Parathyroid adenoma (tissue), 2 donors: ENCODE measurements around the gene DET1.

Source experiments
- H2AFZ ChIP-seq: fragments of 300-600 bp; sonication (generic); one replicate; pipeline ENCODE4 v1.7.0; 2017; ENCODE audit warnings: antibody characterized with exemption, mild to moderate bottlenecking
- H3K27ac ChIP-seq: fragments of 300-600 bp; sonication (generic); one replicate; pipeline ENCODE4 v1.7.0; 2017
- H3K27me3 ChIP-seq: fragments of 300-600 bp; sonication (generic); one replicate; pipeline ENCODE4 v1.7.0; 2017; ENCODE audit warnings: low read length; ENCODE audit not compliant: control insufficient read depth, insufficient read depth
- H3K36me3 ChIP-seq: fragments of 300-600 bp; sonication (generic); one replicate; pipeline ENCODE4 v1.7.0; 2017; ENCODE audit warnings: low read length; ENCODE audit not compliant: control insufficient read depth, insufficient read depth
- H3K4me1 ChIP-seq: fragments of 300-600 bp; sonication (generic); one replicate; pipeline ENCODE4 v1.7.0; 2017; ENCODE audit warnings: control low read depth
- H3K4me2 ChIP-seq: fragments of 300-600 bp; sonication (generic); one replicate; pipeline ENCODE4 v1.7.0; 2017; ENCODE audit warnings: low read length
- H3K4me3 ChIP-seq: fragments of 300-600 bp; sonication (generic); one replicate; pipeline ENCODE4 v1.7.0; 2017; ENCODE audit warnings: low read depth, low read length
- H3K79me2 ChIP-seq: fragments of 300-600 bp; sonication (generic); one replicate; pipeline ENCODE4 v1.7.0; 2017; ENCODE audit warnings: control low read depth
- H3K9ac ChIP-seq: fragments of 300-600 bp; sonication (generic); one replicate; pipeline ENCODE4 v1.7.0; 2017; ENCODE audit warnings: mild to moderate bottlenecking
- H3K9me3 ChIP-seq: fragments of 300-600 bp; sonication (generic); one replicate; pipeline ENCODE4 v1.7.0; 2017; ENCODE audit warnings: low read length; ENCODE audit not compliant: control insufficient read depth
- CTCF ChIP-seq: fragments of 300-600 bp; sonication (generic); IDR thresholded peaks from one replicate; pipeline ENCODE4 v1.7.0; 2017; ENCODE audit warnings: antibody characterized with exemption, mild to moderate bottlenecking
- donor health status: primary hyperparathyroidism.

The DET1 gene

DNA sequence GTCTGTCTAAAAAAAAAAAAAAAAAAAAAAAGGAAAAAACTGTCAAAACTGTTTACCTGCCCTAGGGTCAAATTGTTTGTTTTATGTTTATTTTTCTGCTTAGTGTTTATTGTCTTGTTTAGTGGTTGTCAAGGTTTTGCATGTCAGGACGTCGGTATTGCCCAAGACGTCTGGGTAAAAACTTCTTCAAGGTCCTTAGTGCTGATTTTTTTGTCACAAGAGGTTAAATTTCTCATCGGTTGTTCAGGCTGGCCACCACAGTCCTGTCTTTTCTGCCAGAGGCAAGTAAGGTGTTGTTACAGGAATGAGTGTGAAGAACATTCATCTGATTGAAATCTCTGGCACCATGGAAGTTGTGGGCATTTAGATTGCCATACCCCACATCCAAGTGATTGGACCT lies 7.0 kb downstream of the DET1 start:
- Histone ChIP-seq H3K79me2 (no peaks in the 10 kb centered on the region), H3K4me2 (no peak overlapping the region), H3K27ac (no peak overlapping the region), H3K4me1 (no peaks in the 10 kb centered on the region), H3K9ac (no peak overlapping the region), H3K9me3 (no peaks in the 10 kb centered on the region), H3K27me3 (no peaks in the 10 kb centered on the region), H3K4me3 (no peak overlapping the region), H2AFZ (no peak overlapping the region), H3K36me3 (no peaks in the 10 kb centered on the region)
- no peak for TF ChIP-seq CTCF

- H3K9ac ChIP-seq: no peak overlapping the region
Measured at GRCh38 chr15:88538972-88539371, 7.5 kb downstream of the DET1 start.

DNA sequence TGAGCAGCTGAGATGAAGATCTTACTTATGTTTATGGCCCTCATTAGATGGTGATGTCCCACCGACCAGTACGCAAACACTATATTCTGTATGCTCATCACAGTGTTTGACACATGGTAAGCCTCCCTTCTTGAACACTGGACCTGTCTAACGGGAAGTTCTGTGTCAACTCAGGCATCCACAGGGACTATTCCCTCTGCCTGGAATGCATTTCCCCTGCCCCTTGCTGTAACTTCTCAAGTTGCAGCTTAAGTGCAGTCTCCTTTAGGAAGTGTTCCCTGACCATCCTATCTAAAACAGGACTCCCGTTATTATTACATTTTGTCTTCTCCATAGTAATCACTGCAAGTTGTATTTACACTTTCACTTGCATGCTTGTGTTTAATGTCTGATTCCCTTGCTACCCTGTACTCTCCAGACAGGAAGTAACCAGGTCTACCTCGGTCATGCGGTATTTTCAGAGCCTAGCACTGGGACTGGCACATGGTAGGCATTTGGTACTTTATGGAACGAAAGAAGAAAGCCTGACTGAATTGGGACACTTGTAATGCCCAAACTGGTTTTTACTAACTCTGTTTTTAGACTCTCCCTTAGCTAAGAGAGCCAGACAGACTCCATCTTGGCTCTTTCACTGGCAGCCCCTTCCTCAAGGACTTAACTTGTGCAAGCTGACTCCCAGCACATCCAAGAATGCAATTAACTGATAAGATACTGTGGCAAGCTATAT lies 8.7 kb downstream of the DET1 start:
- no peaks in the 10 kb centered on the region for H3K4me1 ChIP-seq
- H3K27ac ChIP-seq: no peak overlapping the region
- H3K4me2 ChIP-seq: no peak overlapping the region
- no peak for TF ChIP-seq CTCF
- H3K27me3 ChIP-seq: no peaks in the 10 kb centered on the region
- H3K9ac ChIP-seq: no peak overlapping the region
- no peak overlapping the region for H3K4me3 ChIP-seq
- no peak overlapping the region for H2AFZ ChIP-seq
- H3K36me3 ChIP-seq: no peaks in the 10 kb centered on the region
- H3K9me3 ChIP-seq: no peaks in the 10 kb centered on the region
- no peaks in the 10 kb centered on the region for H3K79me2 ChIP-seq

More at GRCh38 chr15:88538972-88539371, 7.5 kb downstream of the DET1 start:
- Histone ChIP-seq H3K4me3 (no peak overlapping the region), H3K27ac (no peak overlapping the region), H3K9me3 (no peaks in the 10 kb centered on the region), H3K79me2 (no peaks in the 10 kb centered on the region), H3K4me2 (no peak overlapping the region), H3K4me1 (no peaks in the 10 kb centered on the region), H2AFZ (no peak overlapping the region), H3K27me3 (no peaks in the 10 kb centered on the region), H3K36me3 (no peaks in the 10 kb centered on the region)
- no peak for TF ChIP-seq CTCF

DNA sequence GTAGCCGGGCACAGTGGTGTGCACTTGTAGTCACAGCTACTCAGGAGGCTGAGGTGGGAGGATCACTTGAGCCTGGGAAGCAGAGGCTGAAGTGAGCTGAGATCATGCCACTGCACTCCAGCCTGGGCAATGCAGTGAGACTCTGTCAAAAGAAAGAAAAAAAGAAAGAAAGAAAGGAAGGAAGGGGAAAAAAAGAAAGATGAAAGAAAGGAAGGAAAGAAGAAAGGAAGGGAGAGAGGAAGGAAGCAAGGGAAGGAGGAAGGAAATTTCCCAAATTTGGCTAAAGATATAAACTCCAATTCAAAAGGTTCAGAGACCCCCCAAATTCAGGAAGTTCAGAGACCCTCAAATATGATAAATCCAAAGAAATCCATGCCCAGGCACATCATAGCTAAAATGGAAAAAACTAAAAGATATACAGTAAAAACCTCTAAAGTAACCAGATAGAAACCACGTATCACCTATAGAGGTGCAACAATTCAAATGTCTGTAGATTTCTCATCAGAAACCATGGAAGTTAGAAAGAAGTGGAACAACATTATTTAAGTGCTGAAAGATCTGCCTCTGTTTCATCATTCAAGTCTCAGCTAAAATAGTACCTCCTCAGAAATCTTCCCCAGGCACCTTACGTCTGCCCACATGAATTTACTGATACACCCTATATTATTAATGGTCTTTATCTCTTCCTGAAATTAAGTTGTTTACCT lies 10.7 kb downstream of the DET1 start:
- H2AFZ ChIP-seq: no peak overlapping the region
- no peaks in the 10 kb centered on the region for H3K36me3 ChIP-seq
- no peaks in the 10 kb centered on the region for H3K9me3 ChIP-seq
- no peaks in the 10 kb centered on the region for H3K4me1 ChIP-seq
- H3K9ac ChIP-seq: no peak overlapping the region
- peaks cover 4% of the 10 kb centered on the region for H3K79me2 ChIP-seq
- H3K27me3 ChIP-seq: no peaks in the 10 kb centered on the region
- H3K4me3 ChIP-seq: no peak overlapping the region
- TF ChIP-seq CTCF: no peak
- H3K4me2 ChIP-seq: no peak overlapping the region
- no peak overlapping the region for H3K27ac ChIP-seq
